Naive thymus-derived CD4-positive, alpha-beta T cell (primary cell): ENCODE results near the gene GARS1. TPM values are rescaled to one million over a fixed set of nuclear protein-coding genes. Genes with fewer than 3 reads are reported as not detected.

Experiments
- ATAC-seq: fragments of 150-1000 bp; cut with Tn5 transposase; 2 replicates; pipeline ENCODE4 v1.10.0; 2021; ENCODE audit warnings: mild to moderate bottlenecking, moderate library complexity
- CTCF ChIA-PET: fragments of 350-600 bp; sonication (Branson Sonifier 250); formaldehyde crosslinking; loops from one replicate; lab custom pipeline; 2021; ENCODE audit warnings: antibody characterized with exemption; lab: Charles Lee
- POLR2A ChIA-PET: fragments of 350-600 bp; sonication (Branson Sonifier 250); formaldehyde crosslinking; loops from one replicate; lab custom pipeline; 2021; ENCODE audit warnings: antibody characterized with exemption, inconsistent platforms; lab: Charles Lee
- DNase-seq, 9 donors: peaks; one replicate each; pipeline versions ENCODE4 v3.0.0 to v3.0.0-alpha.2; 2020 to 2022; ENCODE audit warnings: mixed read lengths in 1 of 9
- H3K27ac ChIP-seq: one replicate; pipeline ENCODE4 v1.7.0; 2013; ENCODE audit warnings: mild to moderate bottlenecking, low read depth, low read length, moderate library complexity
- H3K27me3 ChIP-seq, 2 donors: one replicate each; pipeline ENCODE4 v1.7.0; 2013; ENCODE audit warnings: low read length in 2 of 2, mild to moderate bottlenecking in 2 of 2, moderate library complexity in 2 of 2; ENCODE audit not compliant: control insufficient read depth in 2 of 2, insufficient read depth in 2 of 2
- H3K36me3 ChIP-seq, 3 experiments: 1 replicate in 2 of 3; 2 replicates in 1 of 3; pipeline ENCODE4 v1.7.0; 2013; ENCODE audit warnings: low read length in 3 of 3, mild to moderate bottlenecking in 3 of 3, moderate library complexity in 1 of 3; ENCODE audit not compliant: insufficient read depth in 3 of 3, control insufficient read depth in 2 of 3
- H3K4me1 ChIP-seq, 2 donors: one replicate each; pipeline ENCODE4 v1.7.0; 2013; ENCODE audit warnings: low read length in 2 of 2, mild to moderate bottlenecking in 2 of 2, moderate library complexity in 1 of 2; ENCODE audit not compliant: control insufficient read depth in 2 of 2, insufficient read depth in 2 of 2
- H3K4me3 ChIP-seq: 2 replicates; pipeline ENCODE4 v1.7.0; 2013; ENCODE audit warnings: mild to moderate bottlenecking, low read length
- H3K9me3 ChIP-seq, 3 experiments: 1 replicate in 2 of 3; 2 replicates in 1 of 3; pipeline ENCODE4 v1.7.0; 2013; ENCODE audit warnings: low read length in 3 of 3; ENCODE audit not compliant: control insufficient read depth in 2 of 3
- H3K27ac Mint-ChIP-seq, 9 donors: one replicate each; pipeline ENCODE4 v1.8.0; 2020 to 2022; ENCODE audit warnings: mixed read lengths in 9 of 9, mild to moderate bottlenecking in 8 of 9, moderate library complexity in 5 of 9, inconsistent platforms in 2 of 9
- H3K27me3 Mint-ChIP-seq, 5 donors: one replicate each; pipeline ENCODE4 v1.8.0; 2021 to 2022; ENCODE audit warnings: mixed read lengths in 5 of 5, mild to moderate bottlenecking in 1 of 5
- H3K36me3 Mint-ChIP-seq, 5 donors: one replicate each; pipeline ENCODE4 v1.8.0; 2020 to 2022; ENCODE audit warnings: mixed read lengths in 5 of 5, mild to moderate bottlenecking in 3 of 5, inconsistent platforms in 1 of 5
- H3K4me1 Mint-ChIP-seq, 7 donors: one replicate each; pipeline ENCODE4 v1.8.0; 2020 to 2022; ENCODE audit warnings: mixed read lengths in 7 of 7, mild to moderate bottlenecking in 3 of 7, inconsistent platforms in 1 of 7
- H3K4me3 Mint-ChIP-seq, 10 donors: one replicate each; pipeline ENCODE4 v1.8.0; 2020 to 2022; ENCODE audit warnings: mild to moderate bottlenecking in 10 of 10, mixed read lengths in 10 of 10, moderate library complexity in 6 of 10, inconsistent platforms in 2 of 10
- H3K9me3 Mint-ChIP-seq, 11 donors: one replicate each; pipeline ENCODE4 v1.8.0; 2020 to 2022; ENCODE audit warnings: mixed read lengths in 11 of 11, mild to moderate bottlenecking in 4 of 11, inconsistent platforms in 1 of 11, moderate library complexity in 1 of 11
- intact Hi-C, 2 donors: fragments of 100-400 bp; cut with micrococcal nuclease; formaldehyde crosslinking; loops; one replicate each; pipeline ENCODE4 v1.15.1; 2023
- polyA plus RNA-seq, 2 donors: library from polyadenylated mRNA; unstranded; fragments of 300-500 nt; fragmentation: Illumina TruSeq; gene quantifications; one replicate each; pipeline ENCODE4 v1.2.3, GENCODE V29; 2021
- total RNA-seq, 6 experiments: library from RNA in 5 of 6; stranded (reverse) in 5 of 6; gene quantifications; 1 replicate in 5 of 6; 2 replicates in 1 of 6; pipeline ENCODE4 v1.2.3 and lab custom pipeline; 2021 to 2026

GARS1 gene
- total and polyA plus RNA-seq, 7 experiments from 2014 or later = 73.8 to 143 (median 75.9) TPM

GRCh38 chr7:30627026-30627425, 32.3 kb downstream of the GARS1 start:
- Mint-ChIP-seq H3K4me3 (peak overlapping the region in 1 of 10 donors; percentile 4), H3K27ac (peak overlapping the region in 5 of 9 donors; percentile 9 to 81 (median 61)), H3K9me3 (no peaks in the 10 kb centered on the region), H3K27me3 (no peaks in the 10 kb centered on the region), H3K4me1 (peaks cover 0 to 24% (median 0%) of the 10 kb centered on the region in 7 donors), H3K36me3 (peaks cover 15 to 56% (median 40%) of the 10 kb centered on the region in 5 donors)
- intact Hi-C loops = loop anchor here in 1 of 2 donors (5.0 kb wide), 1 partner anchor 115 kb away; no protein-coding TSS in a partner anchor
- Histone ChIP-seq H3K36me3 (peaks cover 14 to 82% (median 37%) of the 10 kb centered on the region in 3 experiments), H3K4me3 (no peak overlapping the region), H3K9me3 (no peaks in the 10 kb centered on the region), H3K27me3 (no peaks in the 10 kb centered on the region), H3K27ac (no peak overlapping the region), H3K4me1 (peaks cover 0 to 3% of the 10 kb centered on the region in 2 donors)
- ATAC-seq (no peak), DNase-seq (no peak)
- CTCF ChIA-PET = interaction anchor here (0.6 kb wide), 2 partner anchors 325 to 883 kb away, joined by 3 read pairs; no protein-coding TSS in a partner anchor
- POLR2A ChIA-PET = interaction anchor here (0.7 kb wide), 2 partner anchors 39 to 343 kb away, joined by 3 to 4 read pairs; partner anchors contain the start of gene ZNRF2

- intact Hi-C loops = loop anchor here in 1 of 2 donors (2.0 kb wide), 1 partner anchor 14 kb away; no protein-coding TSS in a partner anchor
These were observed 36.3 kb downstream of the GARS1 start for GRCh38 chr7:30630986-30631385.

GRCh38 chr7:30633223-30633622, 38.5 kb downstream of the GARS1 start:
- Histone ChIP-seq H3K4me3 (no peak overlapping the region), H3K36me3 (peaks cover 21 to 76% (median 31%) of the 10 kb centered on the region in 3 experiments), H3K4me1 (no peaks in the 10 kb centered on the region), H3K9me3 (no peaks in the 10 kb centered on the region), H3K27me3 (no peaks in the 10 kb centered on the region), H3K27ac (no peak overlapping the region)
- no peak for DNase-seq
- ATAC-seq = no peak
- Mint-ChIP-seq H3K27me3 (no peaks in the 10 kb centered on the region), H3K4me1 (peaks cover 0 to 5% (median 0%) of the 10 kb centered on the region in 7 donors), H3K27ac (peak overlapping the region in 2 of 9 donors; percentile 36 to 59), H3K4me3 (no peak overlapping the region), H3K9me3 (no peaks in the 10 kb centered on the region), H3K36me3 (peaks cover 25 to 58% (median 55%) of the 10 kb centered on the region in 5 donors)
- CTCF ChIA-PET = interaction anchor here (0.7 kb wide), 1 partner anchor 70 kb away, joined by 3 read pairs; no protein-coding TSS in a partner anchor
- intact Hi-C loops = loop anchor here in 1 of 2 donors (2.0 kb wide), 1 partner anchor 16 kb away; no protein-coding TSS in a partner anchor
- POLR2A ChIA-PET = no interaction called here

More at GRCh38 chr7:30630986-30631385, 36.3 kb downstream of the GARS1 start:
- H3K4me1 ChIP-seq = peaks cover 0 to 3% of the 10 kb centered on the region in 2 donors
- H3K9me3 Mint-ChIP-seq = no peaks in the 10 kb centered on the region
- no peak overlapping the region for H3K4me3 Mint-ChIP-seq
- H3K27me3 Mint-ChIP-seq = no peaks in the 10 kb centered on the region
- H3K4me3 ChIP-seq = no peak overlapping the region
- H3K27ac Mint-ChIP-seq = no peak overlapping the region
- POLR2A ChIA-PET = no interaction called here
- H3K27me3 ChIP-seq = no peaks in the 10 kb centered on the region
- CTCF ChIA-PET = interaction anchor here (0.6 kb wide), 1 partner anchor 107 kb away, joined by 4 read pairs; no protein-coding TSS in a partner anchor
- no peaks in the 10 kb centered on the region for H3K9me3 ChIP-seq
- peaks cover 0 to 15% (median 0%) of the 10 kb centered on the region in 7 donors for H3K4me1 Mint-ChIP-seq
- no peak overlapping the region for H3K27ac ChIP-seq
- no peak for DNase-seq
- no peak for ATAC-seq
- H3K36me3 ChIP-seq = peaks cover 27 to 94% (median 31%) of the 10 kb centered on the region in 3 experiments
- H3K36me3 Mint-ChIP-seq = peaks cover 25 to 65% (median 53%) of the 10 kb centered on the region in 5 donors

- Histone ChIP-seq H3K4me3 (no peak overlapping the region), H3K4me1 (no peaks in the 10 kb centered on the region), H3K27ac (no peak overlapping the region), H3K36me3 (peaks cover 21 to 66% (median 21%) of the 10 kb centered on the region in 3 experiments), H3K27me3 (no peaks in the 10 kb centered on the region), H3K9me3 (no peaks in the 10 kb centered on the region)
- Mint-ChIP-seq H3K9me3 (no peaks in the 10 kb centered on the region), H3K4me1 (peaks cover 0 to 2% (median 0%) of the 10 kb centered on the region in 7 donors), H3K27me3 (no peaks in the 10 kb centered on the region), H3K4me3 (no peak overlapping the region), H3K27ac (peak overlapping the region in 1 of 9 donors; percentile 15), H3K36me3 (peaks cover 18 to 51% (median 45%) of the 10 kb centered on the region in 5 donors)
- CTCF ChIA-PET = no interaction called here
- POLR2A ChIA-PET = no interaction called here
- intact Hi-C loops = no loop called here
- ATAC-seq = no peak
- DNase-seq = no peak
These were observed 39.5 kb downstream of the GARS1 start for GRCh38 chr7:30634193-30634626.

- peaks cover 20 to 61% (median 21%) of the 10 kb centered on the region in 3 experiments for H3K36me3 ChIP-seq
- H3K36me3 Mint-ChIP-seq = peaks cover 18 to 53% (median 43%) of the 10 kb centered on the region in 5 donors
- no peaks in the 10 kb centered on the region for H3K27me3 Mint-ChIP-seq
- H3K4me1 ChIP-seq = no peaks in the 10 kb centered on the region
- H3K4me3 ChIP-seq = no peak overlapping the region
- H3K4me3 Mint-ChIP-seq = no peak overlapping the region
- no peak overlapping the region for H3K27ac ChIP-seq
- intact Hi-C loops = no loop called here
- POLR2A ChIA-PET = no interaction called here
- no peaks in the 10 kb centered on the region for H3K9me3 ChIP-seq
- peak overlapping the region in 1 of 9 donors; percentile 15 for H3K27ac Mint-ChIP-seq
- DNase-seq = no peak
- CTCF ChIA-PET = no interaction called here
- H3K27me3 ChIP-seq = no peaks in the 10 kb centered on the region
- H3K9me3 Mint-ChIP-seq = no peaks in the 10 kb centered on the region
- no peak for ATAC-seq
- peaks cover 0 to 2% (median 0%) of the 10 kb centered on the region in 7 donors for H3K4me1 Mint-ChIP-seq
These were observed 40.0 kb downstream of the GARS1 start for GRCh38 chr7:30634634-30635201.

- Mint-ChIP-seq H3K4me1 (peaks cover 0 to 2% (median 0%) of the 10 kb centered on the region in 7 donors), H3K36me3 (peaks cover 18 to 49% (median 43%) of the 10 kb centered on the region in 5 donors), H3K27me3 (no peaks in the 10 kb centered on the region), H3K27ac (no peak overlapping the region), H3K4me3 (no peak overlapping the region), H3K9me3 (no peaks in the 10 kb centered on the region)
- POLR2A ChIA-PET = no interaction called here
- Histone ChIP-seq H3K4me1 (no peaks in the 10 kb centered on the region), H3K4me3 (no peak overlapping the region), H3K27me3 (no peaks in the 10 kb centered on the region), H3K36me3 (peaks cover 15 to 51% (median 21%) of the 10 kb centered on the region in 3 experiments), H3K27ac (no peak overlapping the region), H3K9me3 (no peaks in the 10 kb centered on the region)
- CTCF ChIA-PET = no interaction called here
- no peak for ATAC-seq
- no peak for DNase-seq
- intact Hi-C loops = no loop called here
These were observed 41.1 kb downstream of the GARS1 start for GRCh38 chr7:30635798-30636197.
